SU-DHL-6 (cell line): ENCODE measurements around the gene EPB41L2.

Experiments
- EZH2phosphoT487 ChIP-seq: fragments of 200-600 bp; sonication (generic), shearing (Covaris generic); conservative IDR thresholded peaks from 2 replicates; pipeline ENCODE4 v1.6.1; 2018; ENCODE audit warnings: mild to moderate bottlenecking, antibody characterized with exemption, low read length, moderate library complexity, mixed read lengths
- TF ChIP-seq, protein P1 (sequence below): fragments of 200-600 bp; sonication (generic); IDR thresholded peaks from one replicate; pipeline ENCODE4 v1.5.1; 2017; ENCODE audit warnings: antibody characterized with exemption, mild to moderate bottlenecking, low read length, moderate library complexity; ENCODE audit not compliant: insufficient read depth, poor library complexity, severe bottlenecking

DNA sequence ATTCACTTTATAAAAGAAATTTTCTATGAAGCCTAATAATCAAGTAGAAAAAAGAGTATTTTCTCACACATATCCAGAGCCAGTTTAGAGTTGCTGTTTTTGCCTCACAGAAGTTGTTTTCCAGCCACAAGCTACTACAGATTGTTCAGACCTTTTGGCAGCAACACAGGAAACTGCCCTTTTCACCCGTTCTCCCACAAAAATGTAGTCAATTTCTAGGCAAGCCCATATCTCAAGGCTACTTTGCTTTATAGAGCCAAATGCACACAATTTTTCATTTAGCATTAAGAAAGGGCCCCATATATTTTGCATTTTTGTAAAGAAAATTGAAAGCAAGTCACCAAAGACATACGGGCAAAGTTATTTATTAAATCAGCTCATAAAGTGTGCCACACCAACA is 49.5 kb downstream of the EPB41L2 start:
- TF ChIP-seq, protein P1, sequence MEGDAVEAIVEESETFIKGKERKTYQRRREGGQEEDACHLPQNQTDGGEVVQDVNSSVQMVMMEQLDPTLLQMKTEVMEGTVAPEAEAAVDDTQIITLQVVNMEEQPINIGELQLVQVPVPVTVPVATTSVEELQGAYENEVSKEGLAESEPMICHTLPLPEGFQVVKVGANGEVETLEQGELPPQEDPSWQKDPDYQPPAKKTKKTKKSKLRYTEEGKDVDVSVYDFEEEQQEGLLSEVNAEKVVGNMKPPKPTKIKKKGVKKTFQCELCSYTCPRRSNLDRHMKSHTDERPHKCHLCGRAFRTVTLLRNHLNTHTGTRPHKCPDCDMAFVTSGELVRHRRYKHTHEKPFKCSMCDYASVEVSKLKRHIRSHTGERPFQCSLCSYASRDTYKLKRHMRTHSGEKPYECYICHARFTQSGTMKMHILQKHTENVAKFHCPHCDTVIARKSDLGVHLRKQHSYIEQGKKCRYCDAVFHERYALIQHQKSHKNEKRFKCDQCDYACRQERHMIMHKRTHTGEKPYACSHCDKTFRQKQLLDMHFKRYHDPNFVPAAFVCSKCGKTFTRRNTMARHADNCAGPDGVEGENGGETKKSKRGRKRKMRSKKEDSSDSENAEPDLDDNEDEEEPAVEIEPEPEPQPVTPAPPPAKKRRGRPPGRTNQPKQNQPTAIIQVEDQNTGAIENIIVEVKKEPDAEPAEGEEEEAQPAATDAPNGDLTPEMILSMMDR: no peak
- TF ChIP-seq EZH2phosphoT487: no peak
